Measurements from ENCODE around the gene NDUFAF5.

Gene NDUFAF5

GRCh38 chr20:13840093-13840465, 55.3 kb downstream of the NDUFAF5 start:
- no peak for TF ChIP-seq CTCF (IDR thresholded peaks at IDR 0.05; ENCODE audit: borderline replicate concordance, insufficient read depth, low read depth, low read length)

DNA sequence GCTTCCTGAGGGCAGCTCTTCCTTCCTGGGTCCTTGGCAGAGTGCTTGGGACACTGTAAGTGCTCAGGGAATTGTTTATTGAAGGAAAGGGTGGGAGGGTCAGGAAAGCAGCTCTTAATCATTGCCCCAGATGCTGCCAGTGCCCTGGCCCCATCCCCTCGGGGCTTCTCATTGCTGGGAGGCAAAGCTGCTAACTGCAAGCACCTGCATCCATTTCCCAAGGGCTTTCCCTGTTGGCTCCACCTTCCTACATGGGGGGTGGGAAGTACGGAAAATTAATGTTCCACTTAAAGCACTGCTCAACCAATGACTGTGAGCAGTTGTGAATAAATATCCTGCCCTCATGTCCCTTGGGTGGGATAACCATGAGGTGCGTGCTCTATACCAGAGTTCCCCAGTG, 56.4 kb downstream of the NDUFAF5 start:
- TF ChIP-seq CTCF (IDR thresholded peaks at IDR 0.05; ENCODE audit: borderline replicate concordance, insufficient read depth, low read depth, low read length) = no peak
- no peak overlapping the region for H3K4me3 ChIP-seq (ENCODE audit: low read depth, low read length)

More at GRCh38 chr20:13840093-13840465, 55.3 kb downstream of the NDUFAF5 start:
- no peak overlapping the region for H3K4me3 ChIP-seq (ENCODE audit: low read depth, low read length)

DNA sequence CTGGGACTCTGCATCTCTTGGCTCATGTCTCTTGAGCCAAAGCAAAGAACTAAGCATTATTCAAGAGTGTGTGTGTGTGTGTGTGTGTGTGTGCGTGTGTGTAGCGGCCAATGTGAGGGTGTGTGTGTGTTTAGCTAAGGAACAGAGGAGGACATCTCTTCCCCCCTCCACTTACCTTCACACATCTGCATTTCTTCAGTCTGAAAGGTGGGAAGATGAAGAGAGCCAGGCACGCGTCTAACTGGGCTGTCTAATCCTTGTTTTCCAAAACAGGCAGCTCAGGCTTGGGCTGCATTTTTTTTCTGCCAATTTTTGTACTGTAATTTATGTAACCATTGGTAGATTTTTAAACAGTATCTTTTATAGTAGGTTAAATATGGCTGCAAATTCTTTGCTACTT, 59.5 kb downstream of the NDUFAF5 start:
- no peak for TF ChIP-seq CTCF (IDR thresholded peaks at IDR 0.05; ENCODE audit: borderline replicate concordance, insufficient read depth, low read depth, low read length)
- no peak overlapping the region for H3K4me3 ChIP-seq (ENCODE audit: low read depth, low read length)

GRCh38 chr20:13851279-13851678, 66.5 kb downstream of the NDUFAF5 start:
- no peak overlapping the region for H3K4me3 ChIP-seq (ENCODE audit: low read depth, low read length)
- TF ChIP-seq CTCF (IDR thresholded peaks at IDR 0.05; ENCODE audit: borderline replicate concordance, insufficient read depth, low read depth, low read length) = no peak

GRCh38 chr20:13852306-13852705, 67.5 kb downstream of the NDUFAF5 start:
- H3K4me3 ChIP-seq (ENCODE audit: low read depth, low read length) = no peak overlapping the region
- no peak for TF ChIP-seq CTCF (IDR thresholded peaks at IDR 0.05; ENCODE audit: borderline replicate concordance, insufficient read depth, low read depth, low read length)

- TF ChIP-seq CTCF (IDR thresholded peaks at IDR 0.05; ENCODE audit: borderline replicate concordance, insufficient read depth, low read depth, low read length) = no peak
Measured at GRCh38 chr20:13855613-13856012, 70.8 kb downstream of the NDUFAF5 start.

GRCh38 chr20:13856354-13856753, 71.5 kb downstream of the NDUFAF5 start:
- no peak for TF ChIP-seq CTCF (IDR thresholded peaks at IDR 0.05; ENCODE audit: borderline replicate concordance, insufficient read depth, low read depth, low read length)
- no peak overlapping the region for H3K4me3 ChIP-seq (ENCODE audit: low read depth, low read length)

More at GRCh38 chr20:13855613-13856012, 70.8 kb downstream of the NDUFAF5 start:
- no peak overlapping the region for H3K4me3 ChIP-seq (ENCODE audit: low read depth, low read length)
